DOHH2 (cell line): ENCODE results near the gene COL26A1.
"Not testable (repeated sequence)": the region's sequence is repeated elsewhere in the genome, so short reads cannot be mapped to it uniquely, and the experiment has no call there.

Experiments
- H3F3A ChIP-seq: fragments of 200-600 bp; sonication (generic), shearing (Covaris generic); 2 replicates; pipeline ENCODE4 v1.6.0; 2016; ENCODE audit warnings: antibody characterized with exemption, mild to moderate bottlenecking; ENCODE audit not compliant: control insufficient read depth, insufficient read depth
- H3K27ac ChIP-seq: fragments of 200-600 bp; sonication (generic); 2 replicates; pipeline ENCODE4 v1.5.1; 2014; ENCODE audit warnings: low read depth, mild to moderate bottlenecking, low read length, moderate library complexity
- H3K27me3 ChIP-seq: fragments of 200-600 bp; sonication (generic); 2 replicates; pipeline ENCODE4 v1.6.1; 2014; ENCODE audit warnings: mild to moderate bottlenecking, low read length, mixed read lengths; ENCODE audit not compliant: control insufficient read depth
- H3K36me3 ChIP-seq: fragments of 200-600 bp; sonication (generic); 2 replicates; pipeline ENCODE4 v1.6.1; 2014; ENCODE audit warnings: mild to moderate bottlenecking, low read length, moderate library complexity, mixed read lengths; ENCODE audit not compliant: control insufficient read depth
- H3K4me1 ChIP-seq: fragments of 200-600 bp; sonication (generic); 2 replicates; pipeline ENCODE4 v1.6.1; 2014; ENCODE audit warnings: mild to moderate bottlenecking, low read length, mixed read lengths; ENCODE audit not compliant: control insufficient read depth
- H3K4me2 ChIP-seq: fragments of 200-600 bp; sonication (generic); 2 replicates; pipeline ENCODE4 v1.6.0; 2014; ENCODE audit warnings: mild to moderate bottlenecking, low read length, moderate library complexity
- H3K4me3 ChIP-seq: fragments of 200-600 bp; sonication (generic); 2 replicates; pipeline ENCODE4 v1.5.1; 2014; ENCODE audit warnings: mild to moderate bottlenecking, low read length, mixed read lengths
- H3K79me2 ChIP-seq: fragments of 200-600 bp; sonication (generic); 2 replicates; pipeline ENCODE4 v1.6.1; 2014; ENCODE audit warnings: mild to moderate bottlenecking, low read length, mixed read lengths; ENCODE audit not compliant: control insufficient read depth
- H3K9me2 ChIP-seq: fragments of 200-600 bp; sonication (generic); replicated peaks from 2 replicates; pipeline ENCODE4 v1.6.1; 2014; ENCODE audit warnings: mild to moderate bottlenecking, low read length, mixed read lengths; ENCODE audit not compliant: control insufficient read depth
- H3K9me3 ChIP-seq: fragments of 200-600 bp; sonication (generic); 2 replicates; pipeline ENCODE4 v1.6.1; 2014; ENCODE audit warnings: antibody characterized with exemption, low read length, mixed read lengths; ENCODE audit not compliant: control insufficient read depth, insufficient read depth
- H4K20me1 ChIP-seq: fragments of 200-600 bp; sonication (generic); 2 replicates; pipeline ENCODE4 v1.6.0; 2014; ENCODE audit warnings: low read depth, mild to moderate bottlenecking, antibody characterized with exemption, low read length, moderate library complexity; ENCODE audit not compliant: control insufficient read depth, insufficient read depth
- EZH2phosphoT487 ChIP-seq: fragments of 200-600 bp; sonication (generic); IDR thresholded peaks from 2 replicates; pipeline ENCODE4 v1.6.1; 2017; ENCODE audit warnings: borderline replicate concordance, mild to moderate bottlenecking, antibody characterized with exemption, low read length, moderate library complexity, mixed read lengths
- TF ChIP-seq, protein P1 (sequence below): fragments of 200-600 bp; sonication (generic); IDR thresholded peaks from one replicate; pipeline ENCODE4 v1.5.1; 2014; ENCODE audit warnings: antibody characterized with exemption, mild to moderate bottlenecking, low read depth, low read length; ENCODE audit not compliant: poor library complexity, severe bottlenecking

Gene COL26A1

DNA sequence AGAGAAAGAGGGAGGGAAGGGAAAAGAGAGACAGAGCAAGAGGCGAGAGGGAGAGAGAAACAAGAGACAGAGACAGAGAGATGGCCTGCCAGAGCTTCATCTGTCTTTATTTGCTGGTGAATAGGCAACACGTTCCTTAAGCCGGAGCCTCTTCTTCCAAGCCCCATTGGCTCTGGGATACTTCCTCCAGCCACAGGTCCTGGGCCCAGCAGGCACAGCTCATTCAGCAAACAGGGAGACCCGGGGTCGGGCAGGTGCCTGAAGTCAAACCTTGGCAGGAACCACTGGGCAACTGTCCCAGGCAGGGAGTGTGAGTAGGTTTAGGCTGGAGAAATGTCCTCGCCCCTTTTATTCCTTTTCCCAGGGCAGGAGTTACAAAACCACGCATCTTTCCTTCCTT, 198.2 kb downstream of the COL26A1 start:
- TF ChIP-seq EZH2phosphoT487: no peak
- TF ChIP-seq, protein P1, sequence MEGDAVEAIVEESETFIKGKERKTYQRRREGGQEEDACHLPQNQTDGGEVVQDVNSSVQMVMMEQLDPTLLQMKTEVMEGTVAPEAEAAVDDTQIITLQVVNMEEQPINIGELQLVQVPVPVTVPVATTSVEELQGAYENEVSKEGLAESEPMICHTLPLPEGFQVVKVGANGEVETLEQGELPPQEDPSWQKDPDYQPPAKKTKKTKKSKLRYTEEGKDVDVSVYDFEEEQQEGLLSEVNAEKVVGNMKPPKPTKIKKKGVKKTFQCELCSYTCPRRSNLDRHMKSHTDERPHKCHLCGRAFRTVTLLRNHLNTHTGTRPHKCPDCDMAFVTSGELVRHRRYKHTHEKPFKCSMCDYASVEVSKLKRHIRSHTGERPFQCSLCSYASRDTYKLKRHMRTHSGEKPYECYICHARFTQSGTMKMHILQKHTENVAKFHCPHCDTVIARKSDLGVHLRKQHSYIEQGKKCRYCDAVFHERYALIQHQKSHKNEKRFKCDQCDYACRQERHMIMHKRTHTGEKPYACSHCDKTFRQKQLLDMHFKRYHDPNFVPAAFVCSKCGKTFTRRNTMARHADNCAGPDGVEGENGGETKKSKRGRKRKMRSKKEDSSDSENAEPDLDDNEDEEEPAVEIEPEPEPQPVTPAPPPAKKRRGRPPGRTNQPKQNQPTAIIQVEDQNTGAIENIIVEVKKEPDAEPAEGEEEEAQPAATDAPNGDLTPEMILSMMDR: no peak
- Histone ChIP-seq H3K4me3 (no peak overlapping the region), H3K9me2 (no peaks in the 10 kb centered on the region), H4K20me1 (no peaks in the 10 kb centered on the region), H3K79me2 (no peaks in the 10 kb centered on the region), H3K27me3 (no peaks in the 10 kb centered on the region), H3K4me1 (no peaks in the 10 kb centered on the region), H3F3A (no peaks in the 10 kb centered on the region), H3K9me3 (no peaks in the 10 kb centered on the region; the same call in 1 of the 2 replicates), H3K36me3 (no peaks in the 10 kb centered on the region), H3K27ac (no peak overlapping the region), H3K4me2 (no peak overlapping the region)

DNA sequence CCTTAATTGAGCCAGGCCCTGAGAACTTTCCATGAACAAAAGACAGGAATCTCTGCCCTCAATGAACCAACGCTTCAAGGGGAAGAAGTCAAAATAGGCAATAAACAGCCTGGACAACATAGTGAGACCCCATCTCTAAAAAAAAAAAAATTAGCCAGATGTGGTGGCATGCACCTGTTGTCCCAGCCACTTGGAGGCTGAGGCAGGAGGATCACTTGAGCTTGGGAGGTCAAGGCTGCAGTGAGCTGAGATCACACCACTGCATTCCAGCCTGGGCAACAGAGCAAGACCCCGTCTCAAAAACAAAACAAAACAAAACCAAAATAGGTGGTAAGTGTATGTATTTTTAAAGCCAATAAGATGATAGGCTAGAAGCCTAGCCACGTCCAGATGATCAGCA, 198.6 kb downstream of the COL26A1 start:
- H3K79me2 ChIP-seq, H3K4me2 ChIP-seq, H3F3A ChIP-seq, H3K36me3 ChIP-seq, H3K9me3 ChIP-seq, H3K27ac ChIP-seq, H3K27me3 ChIP-seq, H3K4me3 ChIP-seq, H3K9me2 ChIP-seq, H4K20me1 ChIP-seq, H3K4me1 ChIP-seq: not testable (repeated sequence)

DNA sequence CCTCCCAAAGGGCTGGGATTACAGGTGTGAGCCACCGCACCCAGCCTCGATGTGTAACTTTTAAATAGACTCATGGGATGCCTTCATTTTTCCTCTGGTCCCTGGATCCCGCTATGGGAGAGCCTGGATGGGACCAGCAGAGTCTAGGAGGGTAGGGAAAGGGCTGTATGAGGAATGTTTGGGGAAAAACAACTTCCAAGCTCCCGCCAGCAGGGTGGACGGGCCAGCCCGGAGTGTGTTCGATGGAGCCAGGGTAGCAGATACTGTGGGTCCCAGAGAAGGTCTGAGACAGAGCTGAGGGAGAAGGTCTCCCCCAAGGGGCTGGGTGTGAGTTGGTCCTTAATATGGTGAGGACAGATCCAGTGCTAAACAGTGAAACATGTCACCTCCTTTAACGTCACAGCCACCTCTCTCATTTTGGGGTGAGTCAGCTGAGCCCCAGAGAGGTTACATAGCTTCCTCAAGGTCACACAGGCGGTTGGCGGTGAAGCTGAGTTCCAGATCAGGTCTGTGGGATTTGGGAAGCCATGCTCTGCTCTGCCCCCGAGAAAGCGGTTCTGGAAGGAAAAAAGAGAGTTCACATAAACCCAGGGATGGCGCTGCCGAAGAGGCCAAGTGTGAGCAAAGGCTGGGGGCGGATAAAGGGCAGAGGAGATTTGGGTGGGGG, 200.0 kb downstream of the COL26A1 start:
- no peak for TF ChIP-seq EZH2phosphoT487
- TF ChIP-seq, protein P1: no peak
- no peak overlapping the region for H3K4me3 ChIP-seq
- no peaks in the 10 kb centered on the region for H3K27me3 ChIP-seq
- H3F3A ChIP-seq: no peaks in the 10 kb centered on the region
- no peak overlapping the region for H3K4me2 ChIP-seq
- H3K36me3 ChIP-seq: no peaks in the 10 kb centered on the region
- no peaks in the 10 kb centered on the region; the same call in 1 of the 2 replicates for H3K9me3 ChIP-seq
- no peaks in the 10 kb centered on the region for H3K9me2 ChIP-seq
- H3K4me1 ChIP-seq: no peaks in the 10 kb centered on the region
- no peak overlapping the region for H3K27ac ChIP-seq
- no peaks in the 10 kb centered on the region for H3K79me2 ChIP-seq
- no peaks in the 10 kb centered on the region for H4K20me1 ChIP-seq

DNA sequence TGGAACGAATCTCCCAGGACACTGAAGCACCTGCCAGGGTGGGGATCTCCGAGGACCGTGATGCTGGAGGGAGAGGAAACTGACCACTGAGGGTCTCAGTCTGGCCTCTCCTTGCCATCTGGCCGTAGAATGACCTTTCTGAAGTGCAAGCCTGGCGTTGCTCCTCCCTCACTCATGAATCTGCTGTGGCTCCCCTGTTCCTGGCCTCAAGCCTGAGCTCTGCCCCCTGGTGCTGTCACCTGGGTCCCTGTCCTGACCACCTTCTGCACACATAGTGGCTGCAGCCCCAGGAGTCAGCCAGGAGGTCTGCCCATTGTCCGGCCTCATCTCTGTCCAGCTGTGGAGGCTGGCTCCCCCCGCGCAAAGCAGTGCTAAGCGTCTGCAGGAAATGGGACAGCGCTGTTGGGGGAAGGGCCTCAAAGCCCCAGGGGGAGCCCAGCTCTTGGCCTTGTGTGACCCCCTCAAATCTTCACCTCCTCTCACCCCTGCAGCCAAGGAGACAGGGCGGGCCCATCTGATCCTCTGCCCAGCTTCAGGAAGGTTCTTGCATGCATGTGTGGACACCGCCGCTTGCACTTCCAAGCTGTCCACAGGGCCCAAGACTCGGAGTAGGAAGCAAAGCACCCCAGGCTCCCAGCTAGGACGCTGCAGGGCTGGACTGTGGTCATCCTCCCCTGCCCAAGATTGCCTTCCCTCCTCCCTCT, 200.7 kb downstream of the COL26A1 start:
- Histone ChIP-seq H3K79me2 (no peaks in the 10 kb centered on the region), H3K36me3 (no peaks in the 10 kb centered on the region), H3K4me3 (no peak overlapping the region), H4K20me1 (no peaks in the 10 kb centered on the region), H3K9me2 (no peaks in the 10 kb centered on the region), H3K4me2 (no peak overlapping the region), H3K4me1 (no peaks in the 10 kb centered on the region), H3K27me3 (no peaks in the 10 kb centered on the region), H3F3A (no peaks in the 10 kb centered on the region), H3K27ac (no peak overlapping the region), H3K9me3 (no peaks in the 10 kb centered on the region; the same call in 1 of the 2 replicates)
- no peak for TF ChIP-seq EZH2phosphoT487
- TF ChIP-seq, protein P1: no peak
